HG02763 (cell line): ENCODE results near the gene FMNL2.
"Not testable (repeated sequence)": the region's sequence is repeated elsewhere in the genome, so short reads cannot be mapped to it uniquely, and the experiment has no call there.

Experiments
- ATAC-seq: cut with Tn5 transposase; IDR thresholded peaks from one replicate; pipeline ENCODE4 v1.9.1; 2021; ENCODE audit warnings: mild to moderate bottlenecking, moderate library complexity; ENCODE audit not compliant: unreplicated experiment

The FMNL2 gene

DNA sequence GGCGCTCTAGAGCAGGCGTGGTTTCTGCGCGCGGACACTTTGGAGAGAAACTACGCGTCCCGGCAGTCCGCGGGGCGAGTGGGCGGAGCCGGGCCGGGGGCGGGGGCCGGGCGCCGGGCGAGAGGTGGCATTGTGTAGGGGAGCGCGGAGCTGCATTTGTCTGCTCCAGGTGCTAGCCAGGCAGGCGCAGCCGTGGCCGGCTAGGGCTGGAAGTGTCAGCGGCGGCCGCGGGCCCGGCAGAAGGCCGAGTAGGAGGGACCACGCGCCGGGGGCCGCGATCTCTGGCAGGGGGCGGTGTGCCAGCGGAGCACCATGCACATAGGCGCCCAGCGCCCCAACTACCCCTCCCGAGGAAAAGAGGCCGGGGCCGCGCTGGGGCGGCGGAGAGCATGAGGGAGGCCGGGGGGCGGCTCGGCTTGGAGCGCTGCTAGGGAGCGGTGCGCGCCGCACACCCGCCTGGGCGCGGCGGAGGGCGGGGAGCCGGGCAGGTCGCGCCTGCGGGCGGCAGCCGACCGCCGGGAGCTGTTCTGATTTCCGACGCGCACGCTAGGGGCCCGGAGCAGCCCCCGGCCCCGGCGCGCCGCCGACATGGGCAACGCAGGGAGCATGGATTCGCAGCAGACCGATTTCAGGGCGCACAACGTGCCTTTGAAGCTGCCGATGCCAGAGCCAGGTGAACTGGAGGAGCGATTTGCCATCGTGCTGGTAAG is at the start of gene FMNL2:
Gene FMNL2, plus strand, starts transcription at position 159 of the 710 bp plus-strand sequence.
- peak; percentile 79 for ATAC-seq

DNA sequence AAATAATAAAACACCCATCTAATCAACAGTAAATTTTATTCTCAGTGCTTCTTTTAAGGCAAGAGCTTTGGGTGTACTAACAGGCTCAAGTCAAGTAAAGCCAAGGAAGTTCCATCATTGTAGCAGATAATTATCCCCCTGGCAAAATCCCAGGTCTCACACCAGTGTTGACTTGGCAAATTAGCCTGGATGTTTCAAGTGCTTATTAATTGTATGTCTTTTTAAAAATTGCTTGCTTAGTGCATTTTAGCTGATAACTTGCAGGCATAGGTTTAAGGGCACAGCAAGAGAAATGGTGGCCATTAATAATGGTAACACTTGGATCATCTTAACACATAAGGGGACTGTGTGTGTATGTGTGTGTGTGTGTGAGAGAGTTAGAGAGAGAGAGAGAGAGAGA is 42.0 kb upstream of the FMNL2 start:
- no peak for ATAC-seq

DNA sequence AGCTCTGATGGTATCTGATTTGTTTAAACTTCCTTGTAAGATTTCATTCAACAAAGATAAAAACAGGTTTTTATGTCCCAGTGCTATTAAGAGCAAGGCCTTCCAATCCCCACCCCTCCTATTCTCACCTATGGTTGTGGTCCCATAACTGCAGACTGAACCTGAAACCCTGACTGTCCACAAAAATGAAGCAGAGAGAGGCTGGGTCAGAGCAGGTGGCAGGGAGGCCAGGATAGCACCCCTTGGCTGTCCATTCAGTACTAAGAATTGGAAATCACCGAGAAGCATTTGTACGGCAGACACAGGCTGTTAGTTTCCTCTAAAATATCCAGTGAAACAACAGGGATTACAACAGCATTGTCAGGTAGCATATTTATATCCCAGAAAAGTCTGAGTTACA is 37.3 kb upstream of the FMNL2 start:
- no peak for ATAC-seq

DNA sequence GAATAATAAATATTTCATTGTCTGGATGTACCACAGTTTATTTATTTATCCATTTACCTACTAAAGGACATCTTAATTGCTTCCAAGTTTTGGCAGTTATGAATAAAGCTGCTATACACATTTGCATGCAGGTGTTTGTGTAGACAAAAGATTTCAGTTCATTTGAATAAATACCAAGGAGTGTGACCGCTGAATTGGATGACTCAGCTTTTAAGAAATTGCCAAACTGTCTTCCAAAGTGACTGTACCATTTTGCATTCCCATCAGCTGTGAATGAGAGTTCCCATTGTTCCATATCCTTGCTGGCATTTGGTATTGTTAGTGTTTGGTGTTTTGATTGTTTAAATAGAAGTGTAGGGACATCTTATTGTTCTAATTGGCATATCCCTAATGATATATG is 36.2 kb upstream of the FMNL2 start:
- no peak for ATAC-seq

DNA sequence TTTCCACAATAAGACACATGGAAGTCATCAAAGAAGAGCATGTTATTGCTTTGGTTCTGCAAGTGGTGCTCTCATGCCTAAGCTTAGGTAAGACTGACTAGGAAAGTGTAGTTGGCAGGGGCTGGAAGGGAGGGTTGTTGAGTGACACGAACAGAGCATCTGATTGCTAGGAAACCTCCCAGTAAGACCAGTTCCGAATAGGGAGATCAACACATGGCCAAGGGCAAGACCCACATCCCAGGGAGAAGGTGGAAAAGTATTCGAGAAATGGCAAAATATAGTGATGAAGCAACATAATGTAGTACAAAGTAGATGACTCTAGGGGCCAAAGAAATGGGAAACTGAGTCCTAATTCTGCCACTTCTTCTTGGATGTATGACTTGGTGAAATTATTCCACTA is 33.8 kb upstream of the FMNL2 start:
- ATAC-seq, result no peak

DNA sequence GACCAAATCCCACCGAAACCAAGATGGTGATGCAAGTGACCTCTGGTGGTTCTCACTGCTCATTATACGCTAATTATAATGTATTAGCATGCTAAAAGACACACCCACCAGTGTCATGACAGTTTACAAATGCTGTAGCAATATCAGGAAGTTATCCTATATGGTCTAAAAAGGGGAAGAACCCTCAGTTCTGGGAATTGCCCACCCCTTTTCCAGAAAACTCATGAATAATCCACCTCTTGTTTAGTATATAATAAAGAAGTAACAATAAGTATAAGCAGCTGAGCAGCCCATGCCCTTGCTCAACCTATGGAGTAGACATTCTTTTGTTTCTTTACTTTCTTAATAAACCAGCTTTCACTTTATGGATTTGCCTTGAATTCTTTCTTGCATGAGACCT is 31.0 kb upstream of the FMNL2 start:
- no peak for ATAC-seq

DNA sequence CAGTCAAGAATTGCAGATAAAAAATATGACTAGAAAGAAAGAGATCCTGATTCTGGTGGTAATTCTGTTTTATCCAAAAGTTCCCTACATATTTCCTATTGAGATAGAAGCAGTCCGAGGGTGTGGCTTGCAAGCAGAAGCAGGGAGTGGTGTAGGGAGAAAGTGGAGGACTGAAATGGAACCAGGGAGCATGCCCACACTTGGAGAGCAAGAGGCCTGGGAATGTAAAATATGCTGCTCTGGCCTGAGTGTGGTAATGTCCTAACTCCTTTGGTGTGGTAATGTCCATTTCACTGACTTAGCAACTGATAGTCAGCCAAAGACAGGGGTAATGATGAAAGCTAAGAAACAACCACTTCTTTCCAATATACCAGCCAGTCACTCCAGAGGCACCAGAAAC is 30.1 kb upstream of the FMNL2 start:
- ATAC-seq, result no peak

DNA sequence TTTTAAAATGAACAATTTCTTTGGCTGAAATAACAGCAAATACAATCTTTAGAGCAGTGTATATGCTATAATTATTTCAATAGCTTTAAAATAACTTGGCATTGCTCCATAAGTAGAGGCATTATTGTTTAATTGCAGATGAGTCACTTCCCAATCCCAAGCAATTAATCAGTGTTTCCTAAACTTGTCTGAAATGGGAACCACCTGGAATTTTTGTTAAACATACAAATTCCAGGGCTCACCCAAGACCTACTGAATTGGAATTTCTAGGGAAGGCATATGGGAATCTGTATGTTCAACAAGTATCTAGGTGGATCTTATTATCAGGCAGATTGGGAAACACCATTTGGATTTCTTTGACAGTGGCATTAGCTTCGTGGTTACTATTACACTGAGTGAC is 27.1 kb upstream of the FMNL2 start:
- no peak for ATAC-seq

DNA sequence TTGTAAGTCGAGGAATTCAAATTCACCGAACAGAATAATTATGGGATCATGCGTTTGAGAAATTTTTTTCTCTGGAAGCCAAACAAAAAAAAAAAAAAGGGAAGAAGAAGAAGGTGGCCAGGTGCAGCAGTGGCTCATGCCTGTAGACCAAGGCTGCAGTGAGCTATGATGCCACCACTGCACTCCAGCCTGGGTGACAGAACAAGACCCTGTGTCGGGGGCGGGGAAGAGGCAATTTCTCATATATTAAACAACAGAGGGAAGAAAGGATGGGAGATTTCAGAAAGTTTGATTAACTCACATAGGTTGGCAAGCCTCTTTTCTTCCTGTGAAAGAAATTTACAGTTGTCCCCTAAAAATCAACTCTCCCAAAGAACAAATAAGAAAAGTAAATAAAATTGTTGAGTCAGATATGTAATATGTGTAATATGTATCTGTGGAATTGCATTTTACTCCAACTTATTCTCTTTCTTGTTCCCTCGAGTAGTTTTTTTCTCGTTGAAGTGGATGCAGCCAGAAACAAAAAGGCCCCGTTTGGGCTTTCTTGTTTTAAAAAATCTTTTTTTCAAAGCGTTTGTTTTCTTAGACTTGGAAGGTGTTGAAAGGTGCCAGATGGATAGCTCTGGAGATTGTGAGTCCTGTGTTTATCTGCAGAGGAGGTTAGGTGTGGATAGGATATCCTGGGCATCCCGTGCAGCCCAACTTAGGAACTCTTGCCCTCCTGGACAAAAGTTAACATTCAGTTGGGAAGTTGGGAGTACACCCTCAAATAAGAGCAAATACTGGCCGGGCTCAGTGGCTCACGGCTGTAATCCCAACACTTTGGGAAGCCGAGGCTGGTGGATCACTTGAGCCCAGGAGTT is 25.4 kb upstream of the FMNL2 start:
- ATAC-seq, result no peak

DNA sequence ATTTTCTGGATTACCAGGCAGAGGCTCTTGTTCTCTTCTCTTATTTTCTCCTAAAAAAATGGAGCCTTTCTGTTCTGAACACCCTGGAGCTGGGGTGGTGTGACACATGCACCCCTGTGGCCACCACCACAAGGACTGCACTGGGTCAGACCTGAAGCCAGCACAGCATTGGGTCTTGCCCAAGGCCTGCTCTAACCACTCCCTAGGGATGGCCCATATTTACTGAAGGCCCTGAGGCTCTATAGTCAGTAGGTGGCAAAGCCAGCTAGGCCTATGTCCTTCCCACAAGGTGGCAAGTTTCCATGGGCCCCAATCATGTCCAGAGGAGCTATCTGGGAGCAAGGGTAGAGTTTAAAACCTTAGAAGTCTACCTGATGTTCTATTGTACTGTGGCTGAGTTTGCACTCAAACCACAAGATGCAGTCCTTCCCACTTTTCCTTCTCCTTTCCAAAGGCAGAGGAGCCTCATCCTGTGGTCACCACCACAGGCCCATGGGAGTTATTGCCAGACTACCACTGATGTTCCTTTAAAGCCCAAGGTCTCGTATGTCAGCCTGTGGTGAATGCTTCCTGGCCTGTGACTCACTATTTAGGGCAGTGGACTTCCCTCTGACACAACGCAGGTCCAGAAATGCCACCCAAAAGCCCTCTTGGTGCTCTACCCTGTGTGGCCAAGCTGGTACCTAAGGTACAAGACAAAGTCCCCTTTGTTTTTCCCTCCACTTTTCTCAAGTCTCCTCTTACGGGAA is 15.0 kb upstream of the FMNL2 start:
- no peak for ATAC-seq

DNA sequence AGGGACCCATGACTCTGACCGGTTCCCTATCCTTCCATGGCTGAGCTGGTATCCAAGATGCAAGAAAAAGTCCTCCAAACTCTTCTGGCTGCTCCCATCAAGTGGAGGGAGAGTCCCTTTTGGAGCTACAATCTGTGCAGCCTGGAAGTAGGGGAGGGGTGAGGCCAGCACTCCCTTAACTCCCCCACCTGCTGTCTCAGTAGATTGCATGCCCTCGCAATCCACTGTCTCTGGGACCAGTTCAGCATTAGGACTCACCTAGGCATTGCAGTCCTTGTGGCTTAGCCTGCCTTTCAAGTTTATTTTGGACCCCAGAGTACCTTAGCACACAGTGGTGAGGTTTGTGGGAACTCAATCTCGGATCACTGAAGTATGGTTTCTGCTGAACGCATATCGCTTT is 14.2 kb upstream of the FMNL2 start:
- ATAC-seq, result no peak

DNA sequence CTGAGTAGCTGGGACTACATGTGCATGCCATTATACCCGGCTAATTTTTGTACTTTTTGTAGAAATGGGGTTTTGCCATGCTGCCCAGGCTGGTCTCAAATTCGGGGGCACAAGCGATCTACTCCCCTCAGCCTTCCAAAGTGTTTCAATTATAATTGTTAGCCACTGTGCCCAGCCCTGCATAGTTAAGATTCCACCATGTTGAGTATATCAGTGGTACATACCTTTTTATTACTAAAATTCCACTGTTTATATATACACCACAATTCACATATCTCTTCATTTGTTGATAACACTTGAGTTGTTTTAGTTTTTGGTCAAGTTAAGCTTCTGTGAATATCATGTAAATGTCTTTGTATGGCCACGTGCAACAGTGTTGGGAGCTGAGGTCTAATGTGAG is 12.8 kb upstream of the FMNL2 start:
- no peak for ATAC-seq

DNA sequence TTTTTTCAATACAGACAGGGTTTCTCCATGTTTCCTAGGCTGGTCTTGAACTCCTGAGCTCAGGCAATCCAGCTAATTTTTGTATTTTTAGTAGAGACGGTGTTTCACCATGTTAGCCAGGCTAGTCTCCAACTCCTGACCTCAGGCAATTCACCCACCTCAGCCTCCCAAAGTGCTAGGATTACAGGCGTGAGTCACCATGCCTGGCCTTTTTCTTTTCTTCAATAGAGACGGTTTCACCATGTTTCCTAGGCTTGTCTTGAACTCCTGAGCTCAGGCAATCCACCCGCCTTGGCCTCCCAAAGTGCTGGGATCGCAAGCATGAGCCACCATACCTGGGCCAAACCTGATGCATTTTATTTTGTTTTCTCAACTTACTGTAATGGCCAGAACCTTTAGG is 9.8 kb upstream of the FMNL2 start:
- ATAC-seq, result not testable (repeated sequence)

DNA sequence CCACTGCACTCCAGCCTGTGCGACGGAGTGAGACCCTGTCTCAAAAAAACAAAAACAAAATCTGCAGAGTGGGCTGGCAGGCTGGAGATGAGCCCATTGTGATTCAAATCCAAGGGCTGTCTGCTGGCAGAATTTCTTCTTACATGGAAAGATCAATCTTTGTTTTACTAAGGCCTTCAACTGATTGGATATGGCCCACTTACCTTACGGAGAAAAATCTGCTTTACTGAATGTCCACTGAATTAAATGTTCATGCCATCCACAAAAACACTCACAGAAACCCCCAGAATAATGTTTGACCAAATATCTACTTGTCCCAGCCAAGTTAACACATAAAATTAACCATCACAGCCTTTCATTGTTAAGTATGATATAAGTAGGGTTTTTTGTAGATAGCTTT is 8.3 kb upstream of the FMNL2 start:
- no peak for ATAC-seq

DNA sequence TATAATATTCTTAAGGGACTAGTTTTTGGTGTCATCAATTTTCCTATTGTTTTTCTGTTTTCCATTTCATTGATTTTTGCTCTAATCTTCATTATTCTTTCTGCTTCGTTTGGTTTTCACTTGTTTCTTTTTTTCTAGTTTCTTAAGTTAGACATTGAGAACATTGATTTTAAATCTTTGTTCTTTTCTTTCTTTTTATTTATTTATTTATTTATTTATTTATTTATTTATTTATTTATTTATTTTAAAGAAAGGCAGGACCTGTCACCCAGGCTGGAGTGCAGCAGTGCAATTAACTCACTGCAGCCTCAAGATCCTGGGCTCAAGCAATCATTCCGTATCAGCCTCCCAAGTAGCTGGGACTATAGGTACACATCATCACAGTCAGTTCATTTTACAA is 7.0 kb upstream of the FMNL2 start:
- no peak for ATAC-seq

DNA sequence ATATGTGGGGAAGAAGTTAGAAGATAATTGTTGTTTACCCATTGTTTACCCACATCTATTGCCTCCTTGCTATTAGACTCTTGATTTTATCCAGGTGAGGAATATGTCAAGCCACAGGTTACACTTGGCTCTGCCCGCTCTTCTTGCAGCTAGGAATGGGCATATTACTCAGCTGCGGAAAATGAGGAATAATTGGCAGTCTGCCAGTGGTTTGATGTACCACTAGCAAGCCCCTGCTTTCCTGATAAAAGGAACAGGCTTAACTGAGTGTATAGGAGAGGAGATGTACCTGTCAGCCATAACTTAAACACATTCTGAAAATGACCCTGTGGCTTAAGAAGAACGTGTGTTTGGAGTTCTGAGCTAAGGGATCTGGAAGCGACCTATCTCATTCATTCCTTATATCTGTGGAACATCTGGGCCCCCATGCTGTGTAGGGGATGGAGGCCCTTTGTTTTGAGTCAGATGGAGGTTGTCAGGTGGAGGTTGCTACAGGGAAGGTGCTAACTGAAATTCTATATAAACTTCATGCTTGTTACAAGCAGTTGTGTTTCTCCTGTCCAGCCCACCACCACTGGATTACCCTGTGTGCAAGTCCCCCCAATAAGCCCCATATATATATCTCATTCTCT is 4.6 kb upstream of the FMNL2 start:
- ATAC-seq, result no peak

DNA sequence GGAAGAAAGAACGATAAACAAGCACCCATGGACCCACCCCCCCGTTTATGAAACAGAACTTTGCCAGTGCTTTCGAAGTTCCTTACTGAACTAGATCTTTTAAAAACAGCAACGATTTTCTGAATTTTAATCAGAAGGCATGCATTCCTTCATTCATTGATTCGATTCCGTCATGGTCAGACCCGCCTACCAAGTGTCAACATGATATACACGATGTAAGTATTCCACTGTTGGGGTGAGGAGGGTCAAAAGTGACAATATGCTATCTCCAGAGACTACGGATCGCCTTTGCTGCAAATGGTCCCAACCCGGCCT is 316 bp upstream of the FMNL2 start:
- ATAC-seq, result no peak

DNA sequence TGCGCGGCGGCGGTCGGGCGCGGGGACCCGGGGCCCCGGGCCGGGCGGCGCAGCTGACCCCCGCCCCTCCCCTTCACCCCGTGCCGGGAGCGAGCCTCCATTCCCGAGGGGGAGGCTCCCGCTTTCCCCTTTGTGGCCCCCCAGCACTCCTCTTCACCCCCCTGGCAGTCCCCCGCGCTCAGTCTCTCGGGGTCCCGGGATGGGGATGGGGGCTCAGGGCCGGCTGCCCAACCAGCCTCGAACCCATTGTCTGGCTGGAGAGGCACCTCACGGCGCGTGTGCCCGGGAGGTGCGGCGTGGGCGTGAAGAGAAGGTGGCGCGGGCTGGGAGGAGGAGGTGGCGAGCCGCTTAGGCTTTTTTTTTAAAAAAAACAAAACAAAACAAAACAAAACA is 748 bp downstream of the FMNL2 start:
- ATAC-seq, result peak; percentile 2

DNA sequence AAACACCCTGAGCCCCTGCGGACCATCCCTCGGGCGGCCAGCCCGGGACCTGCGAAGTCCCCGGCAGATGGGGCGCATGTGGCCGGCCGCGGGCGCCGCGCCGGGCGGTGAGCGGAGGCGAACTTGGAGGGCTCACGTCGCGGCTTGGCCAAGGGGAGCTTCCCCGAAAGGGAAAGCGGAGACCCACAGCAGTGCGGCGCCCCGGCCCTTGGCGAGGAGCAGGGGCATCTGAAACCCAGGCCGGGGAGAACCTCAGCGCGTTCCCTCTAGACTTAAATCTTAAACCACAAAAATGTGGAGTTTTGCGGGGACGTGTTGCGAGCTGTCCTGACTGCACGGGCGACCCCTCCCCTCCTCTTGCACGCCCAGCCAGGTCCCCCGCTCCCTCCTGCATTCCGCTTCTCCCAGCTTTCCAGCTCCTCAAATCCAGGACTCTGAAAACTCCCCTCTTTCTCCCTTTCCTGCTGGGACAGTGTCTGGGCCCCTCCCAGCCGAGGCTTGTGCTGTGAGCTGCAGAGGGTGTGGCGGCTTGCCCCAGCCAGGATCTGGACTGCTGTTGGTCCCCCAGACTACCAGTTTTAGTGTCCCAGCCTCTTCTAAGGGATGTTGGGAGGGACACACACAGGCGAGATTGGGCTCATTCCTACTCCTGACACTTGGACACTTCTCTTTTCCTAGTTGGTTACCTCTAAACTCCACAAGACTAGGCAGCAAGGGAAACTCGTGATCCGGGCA is 1.3 kb downstream of the FMNL2 start:
- peak; percentile 28 for ATAC-seq

DNA sequence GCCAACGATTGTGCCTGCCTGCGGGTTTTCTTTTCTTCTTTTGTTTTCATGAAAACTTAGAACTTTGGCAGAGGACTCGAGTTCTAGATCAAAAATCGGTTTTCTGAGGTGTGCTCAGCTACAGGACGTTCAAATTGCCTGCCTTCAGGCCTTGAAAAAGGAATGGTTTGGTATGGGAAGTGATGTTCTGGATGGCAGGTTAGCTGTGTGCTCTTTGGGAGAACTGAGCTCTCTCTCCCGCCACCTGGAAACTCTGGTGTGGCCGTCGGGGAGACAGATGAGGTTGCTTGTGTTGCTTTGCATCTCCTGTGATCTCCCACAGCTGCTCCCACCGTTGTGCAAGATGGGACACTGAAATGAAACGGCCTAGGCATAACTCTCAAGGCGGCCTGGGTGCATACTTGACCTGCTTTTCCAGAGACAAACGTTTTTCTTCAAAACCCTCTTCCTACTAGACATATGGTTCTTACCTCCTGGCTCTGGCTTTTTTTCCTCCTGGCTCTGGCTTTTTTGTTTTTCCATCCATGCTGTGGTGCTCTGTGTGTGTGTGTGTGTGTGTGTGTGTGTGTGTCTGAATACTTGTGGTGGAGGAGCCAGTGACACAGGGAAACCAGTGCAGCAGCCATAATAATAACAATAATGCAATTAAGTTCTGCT is 2.0 kb downstream of the FMNL2 start:
- ATAC-seq, result no peak
